ENCODE measurements around the gene CDH12.

- no peak for TF ChIP-seq CTCF (IDR thresholded peaks at IDR 0.05 in 4 of 5, conservative IDR thresholded peaks at IDR 0.05 in 1 of 5)
- TF ChIP-seq POLR2A (IDR thresholded peaks at IDR 0.05), result no peak
Observed at GRCh38 chr5:21704974-21705668, 1148.0 kb downstream of the CDH12 start.

Measured in gastrocnemius medialis (tissue), 4 donors.